Ishikawa (cell line): Measurements from ENCODE around the gene SEL1L3.

ENCODE experiments used
- CEBPB ChIP-seq: IDR thresholded peaks from 2 replicates; pipeline ENCODE4 v1.6.1; 2012
- EP300 ChIP-seq: IDR thresholded peaks from 2 replicates; pipeline ENCODE4 v1.6.1; 2012; ENCODE audit warnings: borderline replicate concordance
- NFIC ChIP-seq: IDR thresholded peaks from 2 replicates; pipeline ENCODE4 v1.6.1; 2012
- RAD21 ChIP-seq: IDR thresholded peaks from 2 replicates; pipeline ENCODE4 v1.6.1; 2012; ENCODE audit warnings: low read depth
- TAF1 ChIP-seq: IDR thresholded peaks from 2 replicates; pipeline ENCODE4 v1.6.1; 2012; ENCODE audit warnings: low read depth, mild to moderate bottlenecking
- TCF12 ChIP-seq: IDR thresholded peaks from 2 replicates; pipeline ENCODE4 v1.6.1; 2012; ENCODE audit warnings: low read depth
- TEAD4 ChIP-seq: IDR thresholded peaks from 2 replicates; pipeline ENCODE4 v1.6.1; 2012
- YY1 ChIP-seq: IDR thresholded peaks from 2 replicates; pipeline ENCODE4 v1.6.1; 2012; ENCODE audit warnings: low read depth
- ZBTB7A ChIP-seq: IDR thresholded peaks from 2 replicates; pipeline ENCODE4 v1.6.1; 2012; ENCODE audit warnings: low read depth
- TF ChIP-seq, protein P1 (sequence below): IDR thresholded peaks from 2 replicates; pipeline ENCODE4 v1.6.1; 2012
- TF ChIP-seq, protein P2 (sequence below): IDR thresholded peaks from 2 replicates; pipeline ENCODE4 v1.6.1; 2012; ENCODE audit warnings: low read depth, mild to moderate bottlenecking
- TF ChIP-seq, protein P3 (sequence below): IDR thresholded peaks from 2 replicates; pipeline ENCODE4 v1.6.1; 2012

DNA sequence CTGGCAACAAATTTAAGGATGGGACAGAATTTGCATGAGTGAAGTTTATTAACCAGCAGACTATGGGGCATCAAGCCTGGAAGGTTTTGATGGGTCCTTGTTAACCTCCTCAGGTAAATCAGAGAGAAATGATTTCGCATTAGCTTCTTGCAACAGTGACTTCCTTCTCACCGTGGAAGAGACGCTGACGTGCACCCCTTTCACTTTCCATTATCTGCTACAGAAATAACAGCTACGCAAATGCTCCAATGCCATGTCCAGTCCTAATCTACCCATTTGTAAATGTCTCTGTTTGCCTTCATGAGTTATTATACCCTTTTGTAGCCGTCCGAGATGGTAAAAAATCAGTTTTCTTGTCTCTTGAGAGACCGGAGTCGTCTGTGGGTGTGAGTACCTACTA, 106.9 kb downstream of the SEL1L3 start:
- TF ChIP-seq ZBTB7A (no peak), RAD21 (no peak), EP300 (no peak), CEBPB (no peak), TCF12 (no peak), TAF1 (no peak), YY1 (no peak), TEAD4 (no peak), NFIC (no peak)
- TF ChIP-seq, protein P1, sequence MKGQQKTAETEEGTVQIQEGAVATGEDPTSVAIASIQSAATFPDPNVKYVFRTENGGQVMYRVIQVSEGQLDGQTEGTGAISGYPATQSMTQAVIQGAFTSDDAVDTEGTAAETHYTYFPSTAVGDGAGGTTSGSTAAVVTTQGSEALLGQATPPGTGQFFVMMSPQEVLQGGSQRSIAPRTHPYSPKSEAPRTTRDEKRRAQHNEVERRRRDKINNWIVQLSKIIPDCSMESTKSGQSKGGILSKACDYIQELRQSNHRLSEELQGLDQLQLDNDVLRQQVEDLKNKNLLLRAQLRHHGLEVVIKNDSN: no peak
- TF ChIP-seq, protein P2, sequence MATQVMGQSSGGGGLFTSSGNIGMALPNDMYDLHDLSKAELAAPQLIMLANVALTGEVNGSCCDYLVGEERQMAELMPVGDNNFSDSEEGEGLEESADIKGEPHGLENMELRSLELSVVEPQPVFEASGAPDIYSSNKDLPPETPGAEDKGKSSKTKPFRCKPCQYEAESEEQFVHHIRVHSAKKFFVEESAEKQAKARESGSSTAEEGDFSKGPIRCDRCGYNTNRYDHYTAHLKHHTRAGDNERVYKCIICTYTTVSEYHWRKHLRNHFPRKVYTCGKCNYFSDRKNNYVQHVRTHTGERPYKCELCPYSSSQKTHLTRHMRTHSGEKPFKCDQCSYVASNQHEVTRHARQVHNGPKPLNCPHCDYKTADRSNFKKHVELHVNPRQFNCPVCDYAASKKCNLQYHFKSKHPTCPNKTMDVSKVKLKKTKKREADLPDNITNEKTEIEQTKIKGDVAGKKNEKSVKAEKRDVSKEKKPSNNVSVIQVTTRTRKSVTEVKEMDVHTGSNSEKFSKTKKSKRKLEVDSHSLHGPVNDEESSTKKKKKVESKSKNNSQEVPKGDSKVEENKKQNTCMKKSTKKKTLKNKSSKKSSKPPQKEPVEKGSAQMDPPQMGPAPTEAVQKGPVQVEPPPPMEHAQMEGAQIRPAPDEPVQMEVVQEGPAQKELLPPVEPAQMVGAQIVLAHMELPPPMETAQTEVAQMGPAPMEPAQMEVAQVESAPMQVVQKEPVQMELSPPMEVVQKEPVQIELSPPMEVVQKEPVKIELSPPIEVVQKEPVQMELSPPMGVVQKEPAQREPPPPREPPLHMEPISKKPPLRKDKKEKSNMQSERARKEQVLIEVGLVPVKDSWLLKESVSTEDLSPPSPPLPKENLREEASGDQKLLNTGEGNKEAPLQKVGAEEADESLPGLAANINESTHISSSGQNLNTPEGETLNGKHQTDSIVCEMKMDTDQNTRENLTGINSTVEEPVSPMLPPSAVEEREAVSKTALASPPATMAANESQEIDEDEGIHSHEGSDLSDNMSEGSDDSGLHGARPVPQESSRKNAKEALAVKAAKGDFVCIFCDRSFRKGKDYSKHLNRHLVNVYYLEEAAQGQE: no peak
- TF ChIP-seq, protein P3, sequence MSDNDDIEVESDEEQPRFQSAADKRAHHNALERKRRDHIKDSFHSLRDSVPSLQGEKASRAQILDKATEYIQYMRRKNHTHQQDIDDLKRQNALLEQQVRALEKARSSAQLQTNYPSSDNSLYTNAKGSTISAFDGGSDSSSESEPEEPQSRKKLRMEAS: no peak
